Pulmonary artery endothelial cell (primary cell): ENCODE results near the gene TRAPPC3L. TPM values are rescaled to one million over a fixed set of nuclear protein-coding genes. Genes with fewer than 3 reads are reported as not detected.

ENCODE experiments used
- DNase-seq: peaks from one replicate; pipeline ENCODE4 v3.0.0-alpha.2; 2011; ENCODE audit warnings: low read depth, low spot score
- total RNA-seq: library from RNA; depleted of rRNA; stranded (reverse); fragments of >200 nt; gene quantifications from 2 replicates; pipeline ENCODE4 v1.2.3, GENCODE V29; 2014

The TRAPPC3L gene
- total RNA-seq, 1 donor from 2014 or later = 0.07 TPM

DNA sequence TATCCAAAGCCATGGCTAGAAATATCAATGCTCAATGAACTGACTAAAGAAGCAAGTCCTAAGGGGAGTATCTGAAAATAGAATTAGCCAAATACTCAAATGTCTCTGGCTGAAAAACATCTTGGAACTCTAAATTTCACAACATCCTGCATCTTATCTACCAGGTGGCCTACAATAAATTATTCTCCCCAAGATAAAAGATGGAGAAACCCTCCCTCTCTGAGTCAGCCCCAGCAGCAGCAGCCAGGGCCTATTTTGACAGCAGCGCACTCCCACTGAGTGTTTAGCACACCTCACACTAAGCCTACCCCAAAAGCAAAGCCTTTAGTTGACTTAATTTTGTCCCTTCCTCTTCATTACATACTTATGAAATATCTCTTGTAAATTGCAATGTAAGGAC is 78.4 kb downstream of the TRAPPC3L start:
- DNase-seq = no peak

GRCh38 chr6:116465246-116465645 is 80.2 kb downstream of the TRAPPC3L start:
- DNase-seq = no peak

DNA sequence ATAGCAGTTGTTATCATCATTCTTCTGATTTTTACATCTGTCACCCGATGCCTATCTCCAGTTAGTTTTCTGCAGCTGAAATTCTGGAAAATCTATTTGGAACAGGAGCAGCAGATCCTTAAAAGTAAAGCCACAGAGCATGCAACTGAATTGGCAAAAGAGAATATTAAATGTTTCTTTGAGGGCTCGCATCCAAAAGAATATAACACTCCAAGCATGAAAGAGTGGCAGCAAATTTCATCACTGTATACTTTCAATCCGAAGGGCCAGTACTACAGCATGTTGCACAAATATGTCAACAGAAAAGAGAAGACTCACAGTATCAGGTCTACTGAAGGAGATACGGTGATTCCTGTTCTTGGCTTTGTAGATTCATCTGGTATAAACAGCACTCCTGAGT is 82.2 kb downstream of the TRAPPC3L start:
- DNase-seq = no peak

DNA sequence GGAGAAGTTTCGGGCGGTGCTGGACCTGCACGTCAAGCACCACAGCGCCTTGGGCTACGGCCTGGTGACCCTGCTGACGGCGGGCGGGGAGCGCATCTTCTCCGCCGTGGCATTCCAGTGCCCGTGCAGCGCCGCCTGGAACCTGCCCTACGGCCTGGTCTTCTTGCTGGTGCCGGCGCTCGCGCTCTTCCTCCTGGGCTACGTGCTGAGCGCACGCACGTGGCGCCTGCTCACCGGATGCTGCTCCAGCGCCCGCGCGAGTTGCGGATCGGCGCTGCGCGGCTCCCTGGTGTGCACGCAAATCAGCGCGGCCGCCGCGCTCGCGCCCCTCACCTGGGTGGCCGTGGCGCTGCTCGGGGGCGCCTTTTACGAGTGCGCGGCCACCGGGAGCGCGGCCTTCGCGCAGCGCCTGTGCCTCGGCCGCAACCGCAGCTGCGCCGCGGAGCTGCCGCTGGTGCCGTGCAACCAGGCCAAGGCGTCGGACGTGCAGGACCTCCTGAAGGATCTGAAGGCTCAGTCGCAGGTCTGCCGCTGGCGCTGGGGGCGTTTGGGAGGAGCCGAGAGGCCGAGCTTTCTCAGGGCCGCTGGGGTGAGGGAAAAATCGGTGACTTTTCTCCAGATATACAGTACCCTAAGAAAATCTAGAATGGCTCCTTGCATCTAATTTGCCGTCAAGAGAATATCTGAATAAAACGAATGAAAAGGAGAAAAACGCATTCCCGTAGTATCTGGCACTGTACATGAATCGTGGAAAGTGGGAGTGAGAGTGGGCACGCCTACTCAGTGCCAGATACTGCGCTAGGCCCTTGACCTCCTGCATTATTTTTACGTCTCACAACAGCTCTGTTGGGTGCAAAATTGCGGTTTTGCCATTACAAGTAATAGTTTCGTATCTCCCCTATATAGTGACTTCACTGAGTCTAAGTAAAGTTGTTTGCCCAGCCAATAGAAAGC is 83.3 kb downstream of the TRAPPC3L start:
- no peak for DNase-seq

DNA sequence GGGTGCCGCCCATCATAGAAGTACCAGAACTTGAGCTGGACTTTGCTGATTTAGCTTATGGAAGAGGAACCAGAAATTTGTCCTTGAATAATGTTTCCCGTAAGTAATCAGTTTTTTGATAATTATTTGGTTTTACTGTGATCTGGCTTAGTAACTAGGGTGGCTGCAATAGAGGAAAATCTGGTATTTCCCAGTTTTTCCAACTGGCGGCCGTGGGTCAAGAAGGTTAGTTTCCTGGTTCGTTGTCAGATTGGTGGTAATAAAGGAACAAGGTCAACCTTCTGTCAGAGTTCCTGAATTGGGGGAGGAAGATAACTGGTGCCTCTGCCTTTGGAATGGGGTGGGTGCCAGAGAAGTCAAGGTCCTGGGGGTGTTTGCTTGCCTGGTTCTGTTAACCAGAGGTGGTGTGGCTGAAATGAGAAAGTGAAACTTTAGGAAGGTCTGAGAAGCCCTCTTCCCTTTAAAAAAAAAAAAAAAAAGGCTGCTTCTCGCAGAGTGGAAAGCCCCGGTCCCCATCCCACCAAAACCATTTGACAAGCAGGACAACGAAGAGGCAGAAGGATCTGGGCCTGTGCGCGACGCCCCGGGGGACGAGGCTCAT is 84.1 kb downstream of the TRAPPC3L start, which contains the start of gene CALHM6:
TSS of gene CALHM6 (plus strand) at position 45 of the 601 bp plus-strand sequence. CDS start at position 600, 555 bp downstream.
- DNase-seq = no peak

GRCh38 chr6:116459927-116460326 is 85.6 kb downstream of the TRAPPC3L start:
- no peak for DNase-seq

DNA sequence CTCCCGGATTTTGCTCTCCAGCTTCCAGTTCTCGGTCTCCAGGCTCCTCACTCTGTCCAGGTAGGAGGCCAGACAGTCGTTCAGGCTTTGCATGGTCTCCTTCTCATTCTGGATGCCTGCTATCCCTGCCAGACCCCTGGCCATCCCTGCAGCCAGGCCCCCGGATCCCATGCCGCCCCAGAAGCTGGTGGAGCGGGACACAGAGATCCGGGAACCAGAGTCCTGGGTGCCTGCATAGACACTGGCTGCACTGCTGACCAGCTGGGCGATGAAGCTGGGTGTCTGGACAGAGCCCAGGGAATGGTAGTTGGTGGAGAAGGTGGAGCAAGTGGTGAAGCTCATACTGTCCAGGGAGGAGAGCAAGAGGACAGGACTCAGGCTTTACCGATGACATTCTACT is 87.2 kb downstream of the TRAPPC3L start:
- no peak for DNase-seq

DNA sequence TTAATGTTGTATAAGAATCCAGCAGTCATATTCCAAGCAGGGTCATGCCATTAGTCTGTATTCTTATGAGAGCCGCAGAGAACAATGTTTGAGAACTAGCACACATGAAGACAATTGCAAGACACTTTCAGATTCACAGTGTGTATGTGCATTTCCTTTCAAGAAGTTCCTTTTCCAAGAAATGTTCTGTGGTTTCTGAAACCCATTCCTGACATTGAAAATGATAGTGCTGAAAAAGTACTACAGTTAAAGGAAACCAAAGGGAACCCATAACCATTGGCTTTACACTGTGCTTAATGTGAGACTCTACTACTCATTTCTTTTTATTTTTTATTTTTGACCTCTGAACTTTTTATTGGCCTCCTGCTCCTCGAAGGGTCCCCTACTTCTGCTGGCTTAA is 88.6 kb downstream of the TRAPPC3L start:
- no peak for DNase-seq

DNA sequence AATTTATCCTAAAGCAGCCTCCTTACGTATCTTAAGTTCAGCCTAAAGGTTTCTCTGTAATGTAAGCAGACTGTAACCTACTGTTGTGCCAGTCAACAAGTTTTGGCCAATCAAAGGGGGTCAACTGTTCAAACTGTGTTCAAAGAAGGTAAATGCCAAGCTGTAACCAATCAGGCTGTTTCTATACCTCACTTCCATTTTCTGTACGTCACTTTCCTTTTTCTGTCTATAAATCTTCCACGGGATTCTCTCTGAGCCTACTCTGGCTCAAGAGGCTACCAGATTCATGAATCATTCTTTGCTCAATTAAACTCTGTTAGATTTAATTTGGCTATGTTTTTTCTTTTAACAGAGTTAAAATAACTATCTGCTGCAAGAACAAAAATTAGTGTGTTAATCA is 89.4 kb downstream of the TRAPPC3L start:
- DNase-seq = no peak

GRCh38 chr6:116452531-116452930 is 93.0 kb downstream of the TRAPPC3L start:
- DNase-seq = no peak

DNA sequence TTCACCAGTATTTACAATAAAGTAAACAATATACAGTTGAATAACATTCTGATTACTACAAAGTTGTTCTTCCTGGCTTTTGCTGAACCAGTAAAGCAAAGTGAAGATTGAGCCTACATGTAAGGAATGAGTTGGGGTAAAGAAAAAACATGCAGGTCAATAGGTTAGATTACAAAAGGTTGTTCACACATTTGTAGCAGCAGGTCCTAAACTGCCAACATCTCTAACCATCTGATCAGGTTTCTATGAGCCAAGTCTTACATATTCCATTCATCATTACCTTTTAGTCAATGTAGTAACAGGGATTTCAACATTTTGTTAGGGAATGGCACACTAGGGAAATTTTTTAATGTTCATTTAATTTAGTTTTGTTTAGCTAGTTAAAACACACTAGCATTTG is 93.6 kb downstream of the TRAPPC3L start:
- no peak for DNase-seq

GRCh38 chr6:116450769-116451740 is 94.4 kb downstream of the TRAPPC3L start:
- no peak for DNase-seq

DNA sequence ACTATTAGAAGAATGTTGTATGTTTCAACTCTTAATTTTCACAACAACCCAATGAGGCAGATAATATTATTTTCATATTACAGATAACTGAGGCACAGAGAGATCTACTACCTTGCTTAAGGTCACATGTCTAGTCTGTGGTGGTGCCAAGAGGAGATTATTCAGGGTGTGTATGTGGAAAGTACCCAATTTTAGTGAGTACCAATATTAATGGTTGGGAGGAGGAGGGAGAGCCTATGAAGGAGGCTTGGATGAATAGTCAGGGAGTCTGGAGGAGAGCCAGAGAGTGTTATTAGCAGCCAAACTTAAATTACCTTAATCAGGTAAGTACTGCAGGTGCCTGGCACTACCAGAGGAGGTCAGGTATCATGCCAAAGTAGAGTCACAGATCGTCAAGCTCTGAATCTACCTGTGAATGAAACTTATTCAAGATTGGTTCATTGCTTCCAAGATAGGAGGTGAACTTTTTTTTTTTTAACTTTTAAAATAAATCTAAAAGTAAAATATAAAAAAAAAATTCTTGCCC is 95.2 kb downstream of the TRAPPC3L start:
- DNase-seq = no peak

GRCh38 chr6:116449565-116449964 is 95.9 kb downstream of the TRAPPC3L start:
- DNase-seq = no peak

DNA sequence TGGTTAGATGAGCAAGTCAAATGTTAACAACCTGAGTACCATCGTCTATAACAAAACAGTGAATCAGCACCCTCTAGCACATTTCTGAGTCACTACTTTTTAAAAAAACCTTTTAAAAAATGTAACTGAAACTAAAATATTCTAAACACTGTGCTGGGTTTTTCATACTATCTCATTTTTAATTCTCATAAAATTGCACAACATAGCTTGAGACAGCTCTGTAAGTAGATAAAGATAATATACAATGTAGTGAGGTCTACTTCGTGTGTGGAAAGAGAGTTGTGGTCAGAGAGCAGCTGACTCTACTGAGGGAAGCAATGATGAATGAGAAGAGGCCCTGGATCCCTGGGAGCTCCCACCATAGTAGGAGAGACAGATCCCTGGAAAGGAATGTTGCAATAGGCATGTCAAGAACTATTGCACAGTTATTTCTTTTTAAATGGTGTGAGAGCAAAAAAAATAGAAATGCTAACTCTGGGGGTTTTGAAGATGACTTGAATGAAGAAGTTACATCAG is 97.9 kb downstream of the TRAPPC3L start:
- DNase-seq = no peak

DNA sequence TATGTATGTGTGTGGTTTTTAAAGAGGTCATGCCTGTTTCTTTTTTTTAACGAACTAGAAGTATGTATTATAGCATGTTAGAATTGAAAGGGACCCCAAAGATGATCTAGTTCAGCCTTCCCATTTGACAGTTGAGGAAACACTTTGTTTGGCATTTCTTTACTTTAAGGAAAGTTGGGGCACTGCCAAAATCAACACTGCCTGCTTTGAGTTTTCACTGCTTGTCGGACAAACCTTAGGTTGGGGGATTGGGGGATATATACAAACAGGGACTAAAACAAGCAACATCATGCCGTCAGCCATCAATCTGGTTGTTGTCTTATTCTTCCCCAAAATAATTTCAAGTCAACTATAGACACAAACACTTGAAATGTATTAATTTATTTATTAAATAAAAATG is 98.4 kb downstream of the TRAPPC3L start:
- no peak for DNase-seq

- DNase-seq = no peak
These were observed 99.1 kb downstream of the TRAPPC3L start for GRCh38 chr6:116446399-116446798.

GRCh38 chr6:116445102-116445501 is 100.4 kb downstream of the TRAPPC3L start:
- DNase-seq = no peak
